HAP-1 (cell line): ENCODE data around the gene ABHD6.

Experiments
- DNase-seq, 2 experiments: peaks; one replicate each; pipeline ENCODE4 v3.0.0-alpha.2; 2016 to 2020; ENCODE audit warnings: low spot score in 2 of 2
- H3K27me3 ChIP-seq: fragments of 250-450 bp; sonication (Bioruptor Pico); 2 replicates; pipeline ENCODE4 v1.5.1; 2020; ENCODE audit warnings: low read depth, mild to moderate bottlenecking, moderate library complexity
- H3K36me3 ChIP-seq: fragments of 250-450 bp; sonication (Bioruptor Pico); replicated peaks from 2 replicates; pipeline ENCODE4 v1.5.1; 2020; ENCODE audit warnings: mild to moderate bottlenecking
- H3K4me1 ChIP-seq: fragments of 250-450 bp; sonication (Bioruptor Pico); 2 replicates; pipeline ENCODE4 v1.5.1; 2020; ENCODE audit warnings: mild to moderate bottlenecking
- H3K4me3 ChIP-seq: fragments of 250-450 bp; sonication (Bioruptor Pico); 2 replicates; pipeline ENCODE4 v1.5.1; 2020; ENCODE audit warnings: mild to moderate bottlenecking, moderate library complexity
- H3K9me3 ChIP-seq: fragments of 250-450 bp; sonication (Bioruptor Pico); 2 replicates; pipeline ENCODE4 v1.5.1; 2020; ENCODE audit warnings: mild to moderate bottlenecking, moderate library complexity
- in situ Hi-C: fragments of 300-500 bp; cut with MboI; formaldehyde crosslinking; loops from 3 replicates; pipeline ENCODE4 v1.14.3; 2020; ENCODE audit warnings: low sequenced_read_pairs, inconsistent platforms, mixed read lengths

Gene ABHD6

GRCh38 chr3:58237238-58237940 lies at the start of gene ABHD6:
TSS of gene ABHD6 (plus strand) at chr3:58237792. CDS start at chr3:58256587, 18,795 bp downstream.
- H3K4me1 ChIP-seq, result peaks cover 10% of the 10 kb centered on the region
- H3K9me3 ChIP-seq, result no peaks in the 10 kb centered on the region
- H3K27me3 ChIP-seq, result no peaks in the 10 kb centered on the region
- H3K36me3 ChIP-seq, result no peaks in the 10 kb centered on the region
- peak within 1 kb of the TSS; percentile 84 for H3K4me3 ChIP-seq
- in situ Hi-C loops, result no loop called here
- DNase-seq, result peak; percentile 42 to 84

DNA sequence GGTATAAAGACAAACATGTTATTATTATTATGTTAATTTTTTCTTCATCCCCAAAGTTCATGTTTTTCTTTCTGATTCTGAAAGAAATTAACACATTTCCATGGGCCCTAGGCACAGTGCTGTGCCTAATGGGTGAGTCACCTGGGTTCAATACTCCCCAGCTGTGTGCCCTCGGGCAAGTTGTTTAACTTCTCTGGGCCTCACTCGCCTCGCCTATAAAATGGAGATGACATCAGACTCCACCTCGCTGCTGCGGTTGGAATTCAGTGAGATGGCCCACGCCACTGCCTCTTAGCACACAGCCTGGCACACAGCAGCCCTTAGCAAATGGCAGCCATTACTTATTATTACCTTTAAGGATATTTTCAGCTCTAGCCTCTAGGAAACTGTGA lies 49.4 kb upstream of the ABHD6 start:
- DNase-seq, result no peak
- in situ Hi-C loops, result loop anchor here (10.0 to 25.0 kb wide), 2 partner anchors 227 to 349 kb away; partner anchors contain the start of gene ACOX2
- H3K4me1 ChIP-seq, result no peaks in the 10 kb centered on the region

GRCh38 chr3:58188921-58189451 lies 48.6 kb upstream of the ABHD6 start:
- Histone ChIP-seq H3K36me3 (no peaks in the 10 kb centered on the region), H3K27me3 (no peaks in the 10 kb centered on the region), H3K9me3 (no peaks in the 10 kb centered on the region), H3K4me1 (no peaks in the 10 kb centered on the region), H3K4me3 (no peak overlapping the region)
- DNase-seq, result no peak
- in situ Hi-C loops, result loop anchor here (10.0 to 25.0 kb wide), 2 partner anchors 226 to 348 kb away; partner anchors contain the start of gene ACOX2

More for the DNA sequence above, 49.4 kb upstream of the ABHD6 start:
- H3K27me3 ChIP-seq, result no peaks in the 10 kb centered on the region
- no peak overlapping the region for H3K4me3 ChIP-seq
- no peaks in the 10 kb centered on the region for H3K36me3 ChIP-seq
- H3K9me3 ChIP-seq, result no peaks in the 10 kb centered on the region

- Histone ChIP-seq H3K36me3 (no peaks in the 10 kb centered on the region), H3K4me1 (no peaks in the 10 kb centered on the region), H3K4me3 (no peak overlapping the region), H3K27me3 (no peaks in the 10 kb centered on the region), H3K9me3 (no peaks in the 10 kb centered on the region)
- in situ Hi-C loops, result loop anchor here (10.0 to 25.0 kb wide), 2 partner anchors 225 to 348 kb away; partner anchors contain the start of gene ACOX2
- DNase-seq, result no peak
Observed at GRCh38 chr3:58189691-58190090, 47.9 kb upstream of the ABHD6 start.

- no peak for DNase-seq
- Histone ChIP-seq H3K4me1 (no peaks in the 10 kb centered on the region), H3K36me3 (no peaks in the 10 kb centered on the region), H3K27me3 (no peaks in the 10 kb centered on the region), H3K4me3 (no peak overlapping the region), H3K9me3 (no peaks in the 10 kb centered on the region)
- in situ Hi-C loops, result loop anchor here (25.0 kb wide), 1 partner anchor 347 kb away; the partner anchor contains the start of gene ACOX2
Observed at GRCh38 chr3:58190291-58190690, 47.3 kb upstream of the ABHD6 start.

- in situ Hi-C loops, result loop anchor here (25.0 kb wide), 1 partner anchor 346 kb away; the partner anchor contains the start of gene ACOX2
- no peaks in the 10 kb centered on the region for H3K36me3 ChIP-seq
- H3K27me3 ChIP-seq, result no peaks in the 10 kb centered on the region
- H3K9me3 ChIP-seq, result no peaks in the 10 kb centered on the region
- H3K4me3 ChIP-seq, result no peak overlapping the region
- DNase-seq, result no peak
- H3K4me1 ChIP-seq, result no peaks in the 10 kb centered on the region
Observed at GRCh38 chr3:58190882-58191281, 46.7 kb upstream of the ABHD6 start.

GRCh38 chr3:58191361-58191991 lies 46.1 kb upstream of the ABHD6 start:
- in situ Hi-C loops, result loop anchor here (25.0 kb wide), 1 partner anchor 346 kb away; the partner anchor contains the start of gene ACOX2
- H3K27me3 ChIP-seq, result no peaks in the 10 kb centered on the region
- no peaks in the 10 kb centered on the region for H3K9me3 ChIP-seq
- H3K36me3 ChIP-seq, result no peaks in the 10 kb centered on the region
- H3K4me3 ChIP-seq, result no peak overlapping the region
- H3K4me1 ChIP-seq, result no peaks in the 10 kb centered on the region
- no peak for DNase-seq

DNA sequence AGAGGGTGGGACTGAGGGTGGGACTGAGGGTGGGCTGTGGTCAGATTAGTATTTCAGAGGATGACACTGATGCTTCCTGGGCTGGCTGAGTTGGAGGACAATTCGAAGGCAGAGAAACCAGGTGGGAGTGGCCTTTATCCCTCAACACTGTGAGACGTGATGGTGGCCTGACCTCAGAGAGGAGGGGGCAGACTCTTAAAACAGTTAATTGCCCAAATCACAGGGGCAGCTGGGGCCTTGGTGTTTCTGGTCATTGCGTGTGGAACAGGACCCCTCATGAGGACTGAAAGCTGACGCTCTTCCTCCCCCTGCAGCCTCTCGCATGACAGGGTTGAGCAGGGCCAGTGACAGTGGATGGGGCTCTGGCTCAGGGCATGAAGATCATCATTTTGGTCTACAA lies 45.5 kb upstream of the ABHD6 start:
- DNase-seq, result no peak
- in situ Hi-C loops, result loop anchor here (25.0 kb wide), 1 partner anchor 345 kb away; the partner anchor contains the start of gene ACOX2
- H3K36me3 ChIP-seq, result no peaks in the 10 kb centered on the region
- no peak overlapping the region for H3K4me3 ChIP-seq
- H3K9me3 ChIP-seq, result no peaks in the 10 kb centered on the region
- no peaks in the 10 kb centered on the region for H3K27me3 ChIP-seq
- no peaks in the 10 kb centered on the region for H3K4me1 ChIP-seq

GRCh38 chr3:58193682-58194407 lies 43.7 kb upstream of the ABHD6 start:
- Histone ChIP-seq H3K4me1 (no peaks in the 10 kb centered on the region), H3K4me3 (no peak overlapping the region), H3K36me3 (no peaks in the 10 kb centered on the region), H3K27me3 (no peaks in the 10 kb centered on the region), H3K9me3 (no peaks in the 10 kb centered on the region)
- DNase-seq, result no peak
- in situ Hi-C loops, result loop anchor here (25.0 kb wide), 1 partner anchor 343 kb away; the partner anchor contains the start of gene ACOX2

- Histone ChIP-seq H3K4me1 (no peaks in the 10 kb centered on the region), H3K9me3 (no peaks in the 10 kb centered on the region), H3K27me3 (no peaks in the 10 kb centered on the region), H3K36me3 (no peaks in the 10 kb centered on the region), H3K4me3 (no peak overlapping the region)
- in situ Hi-C loops, result loop anchor here (25.0 kb wide), 1 partner anchor 340 kb away; the partner anchor contains the start of gene ACOX2
- no peak for DNase-seq
Observed at GRCh38 chr3:58197588-58197987, 40.0 kb upstream of the ABHD6 start.

DNA sequence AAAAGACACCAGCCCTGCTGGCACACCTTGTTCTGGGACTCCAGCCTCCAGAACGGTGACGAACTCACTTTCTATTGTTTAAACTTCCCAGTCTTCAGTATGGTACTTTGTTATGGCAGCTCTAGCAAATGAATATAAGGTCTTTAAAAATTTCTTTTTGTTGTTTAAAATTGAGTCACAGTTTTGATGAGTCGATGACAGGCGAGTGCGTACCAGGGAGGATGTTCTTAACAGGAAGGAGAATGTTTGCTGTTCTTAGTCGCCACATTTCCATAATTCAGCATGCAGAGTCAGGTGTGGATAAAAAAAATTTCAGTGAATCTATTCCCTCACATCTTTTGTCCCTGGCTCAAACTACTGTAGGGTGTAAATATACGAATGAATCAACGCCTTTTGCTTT lies 39.2 kb upstream of the ABHD6 start:
- DNase-seq, result no peak
- Histone ChIP-seq H3K27me3 (no peaks in the 10 kb centered on the region), H3K9me3 (no peaks in the 10 kb centered on the region), H3K36me3 (no peaks in the 10 kb centered on the region), H3K4me3 (no peak overlapping the region), H3K4me1 (no peaks in the 10 kb centered on the region)
- in situ Hi-C loops, result loop anchor here (25.0 kb wide), 1 partner anchor 339 kb away; the partner anchor contains the start of gene ACOX2

GRCh38 chr3:58198804-58199203 lies 38.8 kb upstream of the ABHD6 start:
- no peaks in the 10 kb centered on the region for H3K36me3 ChIP-seq
- DNase-seq, result no peak
- H3K4me3 ChIP-seq, result no peak overlapping the region
- H3K27me3 ChIP-seq, result no peaks in the 10 kb centered on the region
- H3K4me1 ChIP-seq, result no peaks in the 10 kb centered on the region
- in situ Hi-C loops, result loop anchor here (25.0 kb wide), 1 partner anchor 338 kb away; the partner anchor contains the start of gene ACOX2
- H3K9me3 ChIP-seq, result no peaks in the 10 kb centered on the region

DNA sequence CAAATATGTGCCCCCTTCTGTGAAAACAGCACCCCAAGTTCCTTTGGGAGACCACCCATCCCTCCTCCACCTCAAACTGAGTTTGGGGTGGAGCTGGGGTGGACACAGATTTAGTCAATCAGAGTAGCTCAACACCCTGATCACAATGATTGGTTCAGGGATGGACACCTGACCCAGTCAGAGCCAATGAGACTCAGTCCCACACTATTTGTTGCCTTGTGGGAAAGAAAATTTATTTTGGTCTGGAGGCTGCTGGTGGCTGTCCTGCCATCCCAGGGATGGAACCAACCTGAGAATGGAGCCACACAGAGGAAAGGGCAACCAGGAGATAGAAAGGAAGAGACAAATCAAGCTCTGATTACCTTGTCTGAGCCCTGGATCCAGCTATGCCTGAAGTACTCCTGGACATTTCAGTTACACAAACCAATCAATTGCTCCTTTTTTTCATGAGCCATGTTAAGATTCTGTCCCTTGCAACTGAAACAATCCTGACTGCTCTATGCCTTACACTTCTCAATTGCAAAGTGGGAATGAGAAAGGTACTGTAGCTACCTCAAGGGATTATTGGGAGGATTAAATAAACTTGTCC lies 37.4 kb upstream of the ABHD6 start:
- Histone ChIP-seq H3K36me3 (no peaks in the 10 kb centered on the region), H3K4me3 (no peak overlapping the region), H3K9me3 (no peaks in the 10 kb centered on the region), H3K4me1 (no peaks in the 10 kb centered on the region), H3K27me3 (no peaks in the 10 kb centered on the region; the same call in 1 of the 2 replicates)
- no peak for DNase-seq
- in situ Hi-C loops, result no loop called here
